Measurements from ENCODE around the gene NDUFAF2. TPM values are rescaled to one million over a fixed set of nuclear protein-coding genes. Genes with fewer than 3 reads are reported as not detected.
"Not testable (repeated sequence)": the region's sequence is repeated elsewhere in the genome, so short reads cannot be mapped to it uniquely, and the experiment has no call there.

NDUFAF2 gene
- total and polyA plus RNA-seq, 7 donors = 32.1 to 87.2 (median 57.4) TPM

DNA sequence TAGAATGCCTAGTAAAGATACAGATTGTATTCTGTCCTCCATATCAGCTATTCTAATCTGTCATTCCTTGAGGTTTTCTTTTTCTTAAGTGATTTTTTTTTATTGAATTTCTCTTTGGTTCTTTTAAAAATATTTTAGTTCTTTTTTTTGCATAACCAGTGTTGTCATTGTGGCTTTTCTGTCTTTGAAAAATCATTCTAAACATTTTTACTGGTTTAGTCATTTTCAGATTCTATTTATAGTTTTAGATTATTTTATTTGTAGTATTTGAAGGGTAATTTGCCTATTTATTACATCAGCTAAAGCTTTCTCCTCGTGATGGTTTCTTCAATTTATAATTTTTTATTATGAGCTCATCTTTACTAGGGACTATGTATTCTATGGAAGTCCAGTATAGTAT, 78.1 kb downstream of the NDUFAF2 start:
- intact Hi-C loops (cut with DNase I) = no loop called here
- Histone ChIP-seq H3K4me3 (no peak overlapping the region), H3K9me3 (no peaks in the 10 kb centered on the region), H3K36me3 (ENCODE audit: insufficient read depth in 1 of 2, low read depth in 1 of 2) (no peaks in the 10 kb centered on the region), H3K27ac (no peak overlapping the region), H3K27me3 (ENCODE audit: insufficient read depth in 3 of 3, low read length in 2 of 3) (no peaks in the 10 kb centered on the region), H3K4me1 (peaks cover 19% of the 10 kb centered on the region)
- ATAC-seq (no peak), DNase-seq (no peak)
- whole genome bisulfite sequencing, 3 donors = 77 to 85% (median 80%) methylated on average over 1 of the region's 1 CpG
- TF ChIP-seq, protein P1, sequence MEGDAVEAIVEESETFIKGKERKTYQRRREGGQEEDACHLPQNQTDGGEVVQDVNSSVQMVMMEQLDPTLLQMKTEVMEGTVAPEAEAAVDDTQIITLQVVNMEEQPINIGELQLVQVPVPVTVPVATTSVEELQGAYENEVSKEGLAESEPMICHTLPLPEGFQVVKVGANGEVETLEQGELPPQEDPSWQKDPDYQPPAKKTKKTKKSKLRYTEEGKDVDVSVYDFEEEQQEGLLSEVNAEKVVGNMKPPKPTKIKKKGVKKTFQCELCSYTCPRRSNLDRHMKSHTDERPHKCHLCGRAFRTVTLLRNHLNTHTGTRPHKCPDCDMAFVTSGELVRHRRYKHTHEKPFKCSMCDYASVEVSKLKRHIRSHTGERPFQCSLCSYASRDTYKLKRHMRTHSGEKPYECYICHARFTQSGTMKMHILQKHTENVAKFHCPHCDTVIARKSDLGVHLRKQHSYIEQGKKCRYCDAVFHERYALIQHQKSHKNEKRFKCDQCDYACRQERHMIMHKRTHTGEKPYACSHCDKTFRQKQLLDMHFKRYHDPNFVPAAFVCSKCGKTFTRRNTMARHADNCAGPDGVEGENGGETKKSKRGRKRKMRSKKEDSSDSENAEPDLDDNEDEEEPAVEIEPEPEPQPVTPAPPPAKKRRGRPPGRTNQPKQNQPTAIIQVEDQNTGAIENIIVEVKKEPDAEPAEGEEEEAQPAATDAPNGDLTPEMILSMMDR (IDR thresholded peaks at IDR 0.05) = no peak

GRCh38 chr5:61026004-61026403, 81.0 kb downstream of the NDUFAF2 start:
- peaks cover 14% of the 10 kb centered on the region for H3K4me1 ChIP-seq
- DNase-seq (no peak), ATAC-seq (no peak)
- H3K9me3 ChIP-seq = no peaks in the 10 kb centered on the region
- intact Hi-C loops (cut with DNase I) = no loop called here
- H3K27ac ChIP-seq = no peak overlapping the region
- WGBS, 3 donors = 45 to 65% (median 47%) methylated on average over 2 of the region's 2 CpGs
- H3K27me3 ChIP-seq (ENCODE audit: insufficient read depth in 3 of 3, low read length in 2 of 3) = no peaks in the 10 kb centered on the region
- H3K36me3 ChIP-seq (ENCODE audit: insufficient read depth in 1 of 2, low read depth in 1 of 2) = no peaks in the 10 kb centered on the region
- H3K4me3 ChIP-seq = no peak overlapping the region
- TF ChIP-seq, protein P1 (IDR thresholded peaks at IDR 0.05) = no peak

GRCh38 chr5:61028382-61028781, 83.4 kb downstream of the NDUFAF2 start:
- Histone ChIP-seq H3K9me3 (no peaks in the 10 kb centered on the region), H3K27me3 (ENCODE audit: insufficient read depth in 3 of 3, low read length in 2 of 3) (no peaks in the 10 kb centered on the region), H3K27ac (no peak overlapping the region), H3K4me1 (peaks cover 14% of the 10 kb centered on the region), H3K4me3 (no peak overlapping the region), H3K36me3 (ENCODE audit: insufficient read depth in 1 of 2, low read depth in 1 of 2) (no peaks in the 10 kb centered on the region)
- intact Hi-C loops (cut with DNase I) = no loop called here
- ATAC-seq (no peak), DNase-seq (no peak)
- TF ChIP-seq, protein P1 (IDR thresholded peaks at IDR 0.05) = no peak
- 92 to 100% (median 97%) methylated on average over 1 of the region's 1 CpG for WGBS, 3 donors

- Histone ChIP-seq H3K4me1 (peaks cover 12% of the 10 kb centered on the region), H3K4me3 (no peak overlapping the region), H3K9me3 (no peaks in the 10 kb centered on the region), H3K27ac (no peak overlapping the region), H3K27me3 (ENCODE audit: insufficient read depth in 3 of 3, low read length in 2 of 3) (no peaks in the 10 kb centered on the region), H3K36me3 (ENCODE audit: insufficient read depth in 1 of 2, low read depth in 1 of 2) (no peaks in the 10 kb centered on the region)
- 72 to 81% (median 74%) methylated on average over 6 of the region's 6 CpGs for WGBS, 3 donors
- TF ChIP-seq, protein P1 (IDR thresholded peaks at IDR 0.05) = no peak
- intact Hi-C loops (cut with DNase I) = no loop called here
- no peak for ATAC-seq
- DNase-seq = no peak
Observed at GRCh38 chr5:61029456-61030162, 84.6 kb downstream of the NDUFAF2 start.

- TF ChIP-seq, protein P1 (IDR thresholded peaks at IDR 0.05) = no peak
- Histone ChIP-seq H3K4me3 (no peak overlapping the region), H3K27ac (no peak overlapping the region), H3K36me3 (ENCODE audit: insufficient read depth in 1 of 2, low read depth in 1 of 2) (no peaks in the 10 kb centered on the region), H3K4me1 (peaks cover 7% of the 10 kb centered on the region), H3K9me3 (no peaks in the 10 kb centered on the region), H3K27me3 (ENCODE audit: insufficient read depth in 3 of 3, low read length in 2 of 3) (no peaks in the 10 kb centered on the region)
- intact Hi-C loops (cut with DNase I) = no loop called here
- ATAC-seq = no peak
- no peak for DNase-seq
Observed at GRCh38 chr5:61030163-61030482, 85.1 kb downstream of the NDUFAF2 start.

GRCh38 chr5:61031301-61031700, 86.3 kb downstream of the NDUFAF2 start:
- not testable (repeated sequence) for H3K36me3 ChIP-seq (ENCODE audit: insufficient read depth in 1 of 2, low read depth in 1 of 2); ATAC-seq
- WGBS, 3 donors = 73 to 85% (median 85%) methylated on average over 1 of the region's 1 CpG

More at GRCh38 chr5:61031301-61031700, 86.3 kb downstream of the NDUFAF2 start:
- H3K27me3 ChIP-seq (ENCODE audit: insufficient read depth in 3 of 3, low read length in 2 of 3); H3K9me3 ChIP-seq; H3K27ac ChIP-seq; intact Hi-C loops (cut with DNase I); H3K4me3 ChIP-seq; DNase-seq; H3K4me1 ChIP-seq: not testable (repeated sequence)

Data from psoas muscle (tissue), 8 donors.